NCI-H1105 treated with DMSO at 0.1 percent for 48 hours (cell line): ENCODE results near the gene CTXN1.
"Not testable (repeated sequence)": the region's sequence is repeated elsewhere in the genome, so short reads cannot be mapped to it uniquely, and the experiment has no call there.

Experiments used
- DNase-seq: peaks from one replicate; lab custom pipeline; 2025; lab: John Stamatoyannopoulos, UW

Gene CTXN1

DNA sequence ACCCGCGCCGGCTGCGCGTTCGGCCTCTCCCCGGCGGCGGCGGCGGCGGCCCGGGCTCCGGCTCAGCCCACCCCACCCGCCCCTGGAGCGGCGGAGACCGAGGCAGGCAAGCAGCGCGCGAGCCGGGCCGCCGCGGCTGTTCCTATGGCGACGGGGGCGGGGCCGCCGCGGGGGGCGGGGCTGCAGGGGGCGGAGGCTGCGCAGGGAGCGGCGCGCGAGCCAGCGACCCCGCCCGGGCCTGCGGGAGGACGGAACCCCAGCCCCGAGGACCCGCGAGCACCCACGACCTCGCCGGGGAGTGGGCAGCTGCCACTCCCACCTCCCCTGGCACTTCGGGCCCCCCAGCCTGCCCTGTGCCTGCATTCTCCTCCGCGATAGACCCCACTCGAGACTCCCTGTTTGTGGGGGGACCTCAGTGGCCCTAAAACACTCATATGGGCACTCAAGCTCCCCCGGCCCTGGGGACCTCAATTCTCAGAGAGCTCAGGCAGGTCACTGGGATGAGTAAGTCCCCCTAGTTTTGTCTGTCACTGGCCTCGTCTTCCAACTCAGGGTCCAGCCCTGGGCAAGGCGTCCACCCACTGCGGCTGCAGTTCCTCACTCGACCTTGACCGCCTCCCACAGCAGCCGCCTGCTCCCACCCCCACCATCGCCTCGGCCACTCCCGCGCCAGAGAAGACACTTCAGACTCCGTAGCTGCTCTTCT is at the start of gene CTXN1:
TSS of gene CTXN1 (minus strand) at position 115 of the 706 bp plus-strand sequence. CDS start 597 bp downstream, outside the sequence.
- DNase-seq, result peak; percentile 62

- no peak for DNase-seq
These were observed 49.1 kb upstream of the CTXN1 start for GRCh38 chr19:7975037-7975436.

- DNase-seq, result no peak
These were observed 47.9 kb upstream of the CTXN1 start for GRCh38 chr19:7973883-7974282.

GRCh38 chr19:7971553-7972520 is 45.9 kb upstream of the CTXN1 start:
- no peak for DNase-seq

GRCh38 chr19:7970716-7971448 is 44.9 kb upstream of the CTXN1 start:
- DNase-seq, result no peak

- no peak for DNase-seq
These were observed 43.6 kb upstream of the CTXN1 start for GRCh38 chr19:7969555-7969939.

GRCh38 chr19:7968796-7969554 is 43.0 kb upstream of the CTXN1 start:
- no peak for DNase-seq

DNA sequence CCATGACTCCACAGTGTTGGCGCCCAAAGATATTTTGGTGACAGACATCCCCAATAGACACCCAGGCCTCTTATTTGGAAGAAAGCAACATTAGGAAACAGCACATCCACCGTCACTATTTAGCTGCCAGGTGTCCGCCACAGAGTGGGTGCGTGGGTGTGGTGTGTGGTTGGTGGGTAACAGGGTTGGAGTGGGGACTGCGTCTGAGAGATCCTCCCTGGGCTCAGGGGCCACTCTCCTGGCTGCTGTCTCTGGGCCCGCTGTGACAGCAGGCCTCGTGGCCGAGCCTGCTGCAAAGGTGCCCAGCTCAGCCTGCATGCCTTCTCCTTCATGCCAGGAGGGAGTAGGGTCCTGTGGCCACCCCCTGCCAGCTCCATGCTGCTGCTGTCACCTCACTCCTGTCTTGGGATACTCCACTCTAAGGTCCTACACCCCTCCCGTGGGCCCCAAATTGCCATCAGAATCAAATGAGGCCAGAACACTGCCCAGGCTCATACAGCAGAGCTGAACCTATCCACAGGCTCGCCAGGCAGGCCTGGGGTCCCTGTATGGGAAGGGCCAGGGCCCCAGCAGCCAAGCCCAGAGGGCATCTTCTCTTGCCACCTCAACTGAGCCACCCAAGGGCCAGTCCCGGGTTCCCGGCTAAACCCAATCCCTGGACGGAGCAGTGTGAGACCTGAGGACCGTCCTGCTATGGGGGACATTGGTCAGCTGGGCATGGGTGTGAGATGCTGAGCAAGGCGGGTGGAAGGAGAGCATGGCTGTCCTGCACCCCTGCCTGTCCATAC is 42.3 kb upstream of the CTXN1 start:
- DNase-seq, result no peak

- no peak for DNase-seq
These were observed 40.2 kb upstream of the CTXN1 start for GRCh38 chr19:7965921-7966665.

GRCh38 chr19:7965259-7965841 is 39.4 kb upstream of the CTXN1 start:
- DNase-seq, result no peak

DNA sequence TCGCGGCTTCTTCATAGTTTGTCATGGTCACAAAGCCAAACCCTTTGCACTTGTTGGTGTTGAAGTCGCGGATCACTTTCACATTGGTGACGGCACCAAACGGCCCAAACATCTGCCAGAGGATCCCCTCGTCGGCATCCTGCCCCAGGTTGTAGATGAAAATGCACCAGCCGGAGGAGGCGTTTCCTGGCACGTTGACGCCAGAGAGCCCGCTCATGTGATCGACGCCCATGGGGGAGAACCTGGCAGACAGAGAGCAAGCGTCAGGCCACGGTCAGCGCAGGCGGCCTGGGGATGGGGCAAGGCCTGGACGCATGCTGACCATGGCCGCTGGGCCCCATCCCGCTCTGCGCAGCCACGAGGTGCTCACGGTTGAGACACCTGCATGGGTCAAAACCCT is 37.6 kb upstream of the CTXN1 start:
- DNase-seq, result no peak

DNA sequence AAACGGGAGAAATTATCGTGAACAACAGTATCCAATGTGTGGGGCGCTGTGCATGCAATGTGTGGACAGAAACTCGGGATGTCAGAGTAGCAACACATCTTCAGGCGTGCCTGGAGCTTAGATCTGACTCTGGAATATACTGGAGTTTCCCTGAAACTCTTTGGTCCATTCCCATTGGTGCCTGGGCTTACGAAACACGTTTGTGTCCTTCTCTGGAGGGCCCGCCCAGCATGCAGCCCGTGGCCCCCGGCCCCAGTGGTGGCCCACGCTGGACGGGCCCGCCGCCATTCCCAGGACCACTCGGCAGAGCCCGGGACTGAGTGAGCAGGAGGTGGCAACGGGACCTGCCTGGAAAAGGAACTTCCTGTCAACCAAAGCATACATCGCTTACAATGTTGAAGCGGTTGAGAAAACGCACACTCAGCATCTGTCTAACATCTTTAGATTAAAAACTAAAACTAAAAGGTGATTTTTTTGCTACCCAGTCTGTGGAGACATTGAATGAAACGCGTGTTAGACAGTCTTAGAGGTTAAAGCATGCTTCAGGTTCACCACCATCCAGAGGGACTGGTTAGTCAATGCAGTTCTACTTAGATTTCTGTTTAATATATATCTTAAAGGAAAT is 36.8 kb upstream of the CTXN1 start:
- no peak for DNase-seq

DNA sequence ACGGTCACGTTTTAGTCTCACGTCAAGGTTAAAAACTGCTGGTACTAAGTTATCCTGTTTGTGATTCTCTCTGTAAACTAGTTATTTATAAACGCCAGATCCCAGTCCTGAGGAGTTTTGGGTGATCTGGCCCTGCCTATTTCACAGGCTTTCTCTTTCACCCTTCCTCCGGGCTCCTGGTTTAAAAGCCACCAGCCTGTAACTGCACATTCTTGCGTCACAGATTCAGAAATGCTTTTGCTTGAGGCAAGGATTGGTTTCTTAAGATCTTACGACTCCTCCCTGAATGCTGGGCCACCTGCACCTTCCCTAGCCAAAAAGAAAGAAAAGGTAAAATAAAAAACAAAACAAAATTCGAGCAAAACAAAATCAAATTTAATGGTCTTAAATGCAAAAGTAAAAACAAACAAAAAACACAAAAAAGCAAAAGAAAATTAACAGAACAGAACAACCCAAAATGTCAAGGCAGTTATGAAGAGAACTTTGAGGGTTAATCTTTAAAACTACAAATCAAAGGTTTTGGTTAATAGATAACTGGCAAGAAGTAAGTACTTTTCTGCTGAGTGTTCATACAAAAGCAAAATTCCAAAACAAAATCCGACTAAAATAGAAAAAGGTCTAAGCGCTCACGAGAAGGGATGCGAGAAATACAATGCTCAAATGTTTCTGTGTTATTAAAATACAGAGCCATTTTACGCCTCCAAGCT is 36.1 kb upstream of the CTXN1 start:
- DNase-seq, result no peak

DNA sequence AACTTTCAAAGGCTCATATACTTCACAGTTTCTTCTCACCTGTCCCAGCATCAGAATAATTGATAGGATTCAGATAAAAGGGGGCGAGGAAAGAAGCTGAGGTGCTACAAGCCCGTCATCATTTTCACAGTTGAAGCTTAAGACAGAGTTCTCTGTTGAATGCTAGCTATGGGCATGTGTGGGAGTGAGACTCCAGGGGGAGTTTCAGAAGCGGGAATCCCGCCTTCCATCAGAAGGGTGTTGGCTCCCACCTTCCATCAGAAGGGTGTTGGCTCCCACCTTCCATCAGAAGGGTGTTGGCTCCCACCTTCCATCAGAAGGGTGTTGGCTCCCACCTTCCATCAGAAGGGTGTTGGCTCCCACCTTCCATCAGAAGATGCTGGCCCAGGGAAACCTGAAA is 35.1 kb upstream of the CTXN1 start:
- not testable (repeated sequence) for DNase-seq

- DNase-seq, result no peak
These were observed 33.3 kb upstream of the CTXN1 start for GRCh38 chr19:7959211-7959610.

GRCh38 chr19:7955696-7956095 is 29.8 kb upstream of the CTXN1 start:
- DNase-seq, result no peak

DNA sequence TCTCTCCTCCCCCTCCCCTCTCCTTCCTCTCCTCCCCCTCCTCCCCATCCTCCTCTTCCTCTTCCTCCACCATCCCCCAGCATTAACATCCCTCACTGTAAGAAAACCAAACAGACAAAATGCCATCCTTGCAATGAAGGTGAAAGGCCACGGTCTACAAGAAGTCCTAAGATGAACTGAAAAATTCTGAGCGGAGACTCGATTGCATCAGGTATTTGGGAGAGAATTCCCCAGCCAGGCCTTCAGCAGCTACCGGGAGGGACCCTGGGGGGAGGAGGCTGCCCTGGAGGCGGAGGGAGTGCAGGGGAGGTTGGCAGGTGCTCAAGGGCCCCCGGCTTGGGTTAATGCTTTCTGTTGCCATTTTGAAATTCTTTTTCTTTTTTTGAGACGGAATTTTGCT is 27.6 kb upstream of the CTXN1 start:
- DNase-seq, result no peak

DNA sequence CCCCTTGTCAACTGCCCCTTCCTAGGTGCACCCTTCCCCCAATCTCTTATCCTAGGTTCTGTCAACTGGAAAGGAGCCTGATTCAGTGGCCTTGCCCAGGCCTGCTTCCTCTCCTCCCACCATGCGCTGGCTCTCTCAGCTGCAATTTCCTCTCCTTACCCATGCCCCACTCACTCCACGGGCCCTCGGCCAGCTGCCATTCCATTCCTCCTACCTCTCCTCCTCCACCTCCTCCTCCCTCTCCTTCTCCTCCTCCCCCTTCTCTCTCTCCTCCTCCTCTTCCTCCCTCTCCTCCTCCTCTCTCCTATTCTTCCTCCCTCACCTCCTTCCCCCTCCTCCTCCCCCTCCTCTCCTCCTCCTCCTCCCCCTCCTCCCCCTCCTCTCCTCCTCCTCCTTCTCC is 27.1 kb upstream of the CTXN1 start:
- no peak for DNase-seq

GRCh38 chr19:7947939-7948338 is 22.0 kb upstream of the CTXN1 start:
- DNase-seq, result no peak
